Stimulated activated naive CD8-positive, alpha-beta T cell treated with anti-CD3 and anti-CD28 coated beads, Interleukin-15, Interleukin-2, amounts not matched to agents 100 U/mL and 50 U/mL, for 24 hours (primary cell): ENCODE measurements around the gene NANOS2.
A peak's percentile ranks its signal among the peaks of the same experiment; 100 is the strongest.

Experiments
- ATAC-seq: fragments of 150-1000 bp; cut with Tn5 transposase; one replicate; pipeline ENCODE4 v1.10.0; 2021
- DNase-seq: peaks from one replicate; pipeline ENCODE4 v3.0.0; 2021

NANOS2 gene

DNA sequence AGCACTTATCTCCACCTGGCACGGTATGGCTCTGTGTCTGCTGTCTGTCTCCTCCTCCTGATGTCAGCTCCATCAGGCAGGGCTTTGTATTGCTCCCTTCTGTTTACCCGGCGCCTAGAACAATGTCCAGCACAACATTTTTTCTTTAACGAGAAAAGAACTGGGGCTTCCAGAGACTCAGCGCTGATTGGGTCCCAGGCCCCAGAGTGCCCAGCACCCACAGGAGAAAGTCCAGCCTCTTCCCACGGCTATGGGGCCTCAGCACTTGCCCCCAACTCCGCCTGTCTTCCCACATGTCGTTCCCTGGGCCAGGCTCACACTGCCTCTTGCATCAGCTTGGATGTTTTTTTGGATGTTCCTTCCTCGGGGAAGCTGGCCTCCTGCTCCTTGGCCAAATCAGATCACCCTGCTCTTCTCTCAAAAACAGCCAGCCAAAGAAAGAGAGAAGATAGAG is 19.0 kb downstream of the NANOS2 start:
- ATAC-seq (no peak), DNase-seq (no peak)

DNA sequence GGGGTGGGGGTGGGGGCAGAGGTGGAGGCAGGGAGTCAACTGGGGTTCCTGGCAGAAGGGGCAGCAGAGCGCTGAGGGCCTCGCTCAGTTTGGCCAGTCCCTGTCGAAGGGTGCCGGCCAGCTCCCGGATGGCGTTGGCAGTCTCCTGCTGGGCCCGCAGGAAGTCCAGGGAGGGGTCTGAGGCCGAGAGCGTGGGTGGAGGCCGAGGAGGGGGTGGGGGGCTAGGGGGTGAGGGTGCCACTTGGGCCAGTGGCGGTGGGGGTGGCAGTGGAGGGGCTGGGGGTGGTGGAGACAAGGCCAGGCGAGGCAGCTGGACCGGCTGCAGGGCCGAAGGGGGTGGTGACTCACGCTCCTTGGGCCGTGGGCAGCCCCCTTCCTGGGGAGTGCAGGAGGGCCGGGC is 23.7 kb downstream of the NANOS2 start:
- DNase-seq (no peak), ATAC-seq (no peak)

DNA sequence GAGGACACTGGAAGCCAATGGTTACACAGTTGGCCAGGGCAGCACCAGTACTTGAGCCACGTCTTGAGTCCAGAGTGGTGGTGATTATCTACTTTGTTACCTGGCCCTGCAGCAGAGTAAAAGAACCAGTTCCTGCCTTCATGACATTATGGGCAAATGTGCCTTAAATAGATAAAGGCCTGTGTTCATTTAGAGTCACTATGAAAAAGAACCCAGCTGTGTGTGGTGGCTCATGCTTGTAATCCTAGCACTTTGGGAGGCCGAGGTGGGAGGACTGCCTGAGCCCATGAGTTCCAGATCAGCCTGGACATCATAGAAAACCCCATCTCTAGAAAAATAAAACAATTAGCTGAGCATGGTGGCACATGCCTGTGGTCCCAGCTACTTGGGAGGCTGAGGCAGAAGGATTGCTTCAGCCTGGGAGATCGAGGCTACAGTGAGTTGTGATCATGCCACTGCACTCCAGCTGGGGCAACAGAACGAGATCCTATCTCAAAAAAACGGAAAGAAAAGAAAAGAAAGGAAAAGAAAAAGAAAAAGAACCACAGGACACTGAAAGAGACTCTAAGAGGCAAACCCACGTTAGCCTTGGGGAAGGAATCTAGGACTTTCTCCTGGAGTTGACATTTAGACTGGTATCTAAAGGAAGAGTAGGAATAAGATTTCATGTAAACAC is 25.2 kb downstream of the NANOS2 start:
- ATAC-seq (no peak), DNase-seq (no peak)

DNA sequence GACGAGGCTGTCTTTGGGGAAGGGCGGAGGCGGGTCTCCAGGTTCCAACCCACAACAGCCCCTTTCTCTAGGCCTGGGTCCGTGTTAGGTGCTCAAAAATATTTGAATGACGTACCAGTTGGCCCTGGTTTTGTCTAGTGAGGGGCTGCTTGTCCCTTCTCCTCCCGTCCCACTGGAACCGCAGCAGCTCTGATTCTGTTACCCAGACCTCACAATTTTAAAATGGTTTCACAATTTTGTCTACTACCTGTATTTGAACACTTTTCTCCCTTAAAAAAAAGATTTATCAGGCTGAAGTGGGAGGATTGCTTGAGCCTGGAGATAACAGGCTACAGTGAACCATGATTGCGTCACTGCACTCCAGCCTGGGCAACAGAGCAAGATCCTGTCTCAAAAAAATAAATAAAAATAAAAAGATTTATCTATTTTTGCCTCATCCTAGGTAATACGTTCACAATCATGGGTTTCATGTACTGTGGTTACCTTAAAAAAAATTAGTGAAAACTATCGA is 27.3 kb downstream of the NANOS2 start:
- ATAC-seq (no peak), DNase-seq (no peak)

DNA sequence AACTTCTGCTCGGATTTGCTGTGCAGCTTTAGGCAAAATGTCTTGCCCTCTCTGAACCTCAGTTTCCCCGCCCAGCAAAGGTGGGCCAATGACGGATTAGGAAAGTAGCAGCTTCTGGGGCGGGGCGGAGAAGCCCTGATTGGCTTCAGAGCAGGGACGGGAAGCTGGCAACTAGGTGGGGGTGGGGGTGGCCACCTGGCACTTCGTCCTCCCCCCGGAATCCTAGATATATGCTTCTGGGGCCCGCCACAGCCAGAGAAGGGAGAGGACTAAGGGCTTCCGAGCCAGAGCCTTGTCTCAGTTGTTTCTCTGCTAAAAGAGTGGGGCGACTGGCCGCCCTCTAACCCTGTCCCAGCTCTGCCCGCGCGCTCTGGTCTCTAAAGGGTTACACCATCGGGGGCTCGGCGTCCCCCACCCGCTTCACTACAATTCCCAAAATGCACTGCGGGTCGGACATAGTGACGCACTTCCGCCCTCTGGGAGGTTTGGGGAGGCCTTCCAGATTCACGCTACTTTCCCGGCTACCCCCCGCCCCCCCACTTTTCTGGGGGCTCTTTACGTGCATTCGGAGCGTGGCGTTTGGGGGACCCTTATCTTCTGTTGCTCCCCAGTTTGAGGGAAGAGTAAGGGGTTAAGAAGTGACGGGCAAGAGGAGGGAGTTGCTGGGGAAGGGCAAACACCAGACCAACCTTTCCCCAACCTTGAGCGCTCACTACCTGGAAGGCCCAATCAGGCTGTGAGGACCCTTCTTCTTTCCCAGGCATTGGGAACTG is 28.0 kb downstream of the NANOS2 start:
- ATAC-seq (peak; percentile 77), DNase-seq (peak; percentile 89)

DNA sequence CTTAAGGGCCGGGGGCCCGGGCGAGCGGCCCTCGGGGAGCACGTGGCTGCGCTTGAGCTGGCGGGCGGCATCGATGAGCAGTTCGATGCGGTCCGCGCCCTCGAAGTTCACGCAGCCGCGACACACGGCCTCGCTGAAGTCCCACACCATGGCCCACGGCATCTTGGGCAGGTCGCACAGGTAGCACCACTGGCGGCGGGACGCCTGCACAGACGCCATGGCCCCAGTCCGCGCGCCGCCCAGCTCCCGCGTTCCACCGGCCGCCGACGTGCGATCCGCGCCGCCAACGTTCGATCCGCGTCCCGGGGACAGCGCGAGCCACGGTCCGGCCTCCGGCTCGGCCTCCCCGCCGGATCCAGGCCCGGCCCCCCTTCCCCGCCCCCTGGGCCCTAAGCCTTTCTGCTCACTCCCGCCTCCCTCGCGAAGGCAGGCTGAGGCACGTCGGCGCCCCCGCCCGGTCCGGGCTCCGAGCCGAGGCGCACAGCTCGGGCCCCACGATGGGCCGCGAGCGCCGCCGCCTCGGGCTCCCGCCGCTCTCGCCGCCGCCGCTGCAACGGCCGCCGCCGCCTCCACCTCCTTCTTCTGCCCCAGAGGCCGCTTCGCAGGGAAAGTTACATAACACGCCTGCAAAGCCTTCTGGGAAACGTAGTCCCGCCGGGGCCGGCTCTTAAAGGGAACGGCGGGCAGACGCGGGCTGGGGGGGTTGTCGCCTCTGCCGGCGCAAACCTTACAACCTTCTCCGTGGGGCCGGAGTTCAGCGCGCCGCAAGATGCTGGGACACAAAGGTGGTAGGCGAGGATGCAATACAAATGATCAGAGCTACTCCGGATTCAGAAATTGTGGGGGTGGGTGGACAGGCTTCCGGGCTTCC is 28.8 kb downstream of the NANOS2 start, which contains the start of gene IRF2BP1:
IRF2BP1 (minus strand) TSS at position 586 of the 871 bp plus-strand sequence; CDS start at position 219, 367 bp downstream.
- peak; percentile 88 for DNase-seq
- ATAC-seq: peak; percentile 69

DNA sequence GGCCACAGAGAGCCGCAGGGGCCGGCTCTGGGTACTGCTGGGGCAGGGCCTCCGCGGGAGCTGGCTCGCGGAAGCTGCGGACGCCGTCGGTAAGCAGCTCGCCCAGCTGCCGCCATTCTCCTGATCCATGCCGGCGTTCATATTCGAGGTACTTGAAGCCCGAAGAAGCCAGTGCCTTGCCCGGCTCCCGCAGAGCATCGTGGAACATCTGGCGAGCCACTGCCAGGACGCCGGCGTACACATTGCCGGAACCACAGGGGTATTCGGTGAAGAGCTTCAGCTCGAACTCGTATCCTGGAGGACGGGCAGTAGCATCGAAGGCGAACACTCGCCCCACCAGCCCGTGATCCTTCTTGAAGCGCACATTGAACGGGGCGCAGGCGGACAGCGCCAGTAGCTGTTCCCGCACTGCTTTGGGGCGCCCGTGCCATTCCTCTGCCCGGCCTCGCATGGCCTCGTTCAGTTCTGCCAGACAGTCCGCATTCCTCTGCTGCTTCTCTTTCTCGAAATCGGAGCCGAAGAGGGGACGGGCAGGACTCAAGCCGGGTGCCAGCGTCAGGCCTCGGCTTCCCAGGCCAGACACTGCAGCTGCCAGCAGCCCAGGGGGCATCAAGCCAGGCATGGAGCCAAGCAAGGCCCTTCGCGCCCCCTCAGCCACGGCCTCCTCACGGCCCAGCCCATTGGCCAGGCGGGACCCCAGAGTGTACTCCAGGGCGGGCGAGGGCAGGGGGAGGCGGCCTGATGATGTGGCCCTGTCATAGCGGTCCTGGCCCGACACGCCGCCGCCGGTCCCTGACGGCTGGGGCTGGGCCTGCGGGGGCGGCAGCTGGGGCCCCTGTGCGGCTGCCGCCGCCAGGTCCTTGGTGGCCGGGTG is 29.7 kb downstream of the NANOS2 start:
- ATAC-seq: peak; percentile 17

DNA sequence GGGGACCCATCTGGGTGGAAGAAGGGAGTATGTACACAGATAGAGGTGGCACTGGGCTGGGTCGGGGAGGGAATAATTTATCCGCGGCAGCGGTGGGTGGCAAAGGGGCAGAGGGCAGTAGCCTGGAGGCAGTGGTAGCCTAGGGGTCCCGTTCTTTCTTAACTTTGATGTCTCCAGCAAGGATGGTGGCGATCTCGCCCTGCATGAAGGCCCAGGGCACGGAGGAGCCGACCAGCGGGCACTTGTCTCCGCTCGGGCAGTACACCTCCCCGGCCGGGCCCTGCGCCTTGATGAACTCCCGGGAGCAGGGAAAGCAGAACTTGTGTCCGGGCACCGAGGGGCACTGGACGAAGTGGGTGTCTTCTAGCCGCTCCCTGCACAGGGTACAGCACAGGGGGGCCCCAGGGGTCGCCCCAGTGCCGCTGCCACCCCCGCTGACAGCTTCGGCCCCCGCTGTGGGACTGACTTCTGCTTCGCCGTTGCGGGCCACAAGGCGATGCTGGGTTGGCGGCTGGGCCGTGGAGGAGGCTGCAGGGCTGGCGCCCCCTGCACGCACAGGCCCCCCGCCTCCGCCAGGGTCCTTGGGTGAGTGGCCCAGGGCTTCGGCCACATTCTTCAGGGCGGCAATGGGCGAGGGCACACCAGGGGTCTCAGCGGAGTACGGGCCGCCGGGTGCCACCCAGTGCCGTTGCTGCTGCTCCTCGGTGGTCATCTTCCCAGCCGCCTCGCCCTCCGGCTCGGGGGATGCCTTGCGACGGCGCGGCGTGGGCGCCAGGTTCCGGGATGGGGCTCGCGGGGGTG is 30.5 kb downstream of the NANOS2 start:
- DNase-seq (no peak), ATAC-seq (no peak)

More for the DNA sequence above, 29.7 kb downstream of the NANOS2 start:
- peak; percentile 63 for DNase-seq

DNA sequence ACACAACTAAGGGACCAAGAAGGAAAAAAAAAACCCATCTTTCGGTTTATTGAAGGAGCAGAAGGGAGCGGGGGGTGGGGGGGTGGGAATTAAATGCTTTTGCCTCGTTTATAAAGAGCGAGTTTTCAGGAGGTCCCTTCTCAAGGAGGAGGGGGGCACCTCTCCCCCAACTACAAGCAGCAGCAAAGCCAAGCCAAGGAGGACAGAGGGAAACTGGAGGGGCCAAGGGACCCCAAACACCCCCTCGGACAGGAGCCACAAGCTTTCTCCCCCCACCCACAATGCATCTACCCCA is 31.0 kb downstream of the NANOS2 start:
- ATAC-seq (no peak), DNase-seq (no peak)

DNA sequence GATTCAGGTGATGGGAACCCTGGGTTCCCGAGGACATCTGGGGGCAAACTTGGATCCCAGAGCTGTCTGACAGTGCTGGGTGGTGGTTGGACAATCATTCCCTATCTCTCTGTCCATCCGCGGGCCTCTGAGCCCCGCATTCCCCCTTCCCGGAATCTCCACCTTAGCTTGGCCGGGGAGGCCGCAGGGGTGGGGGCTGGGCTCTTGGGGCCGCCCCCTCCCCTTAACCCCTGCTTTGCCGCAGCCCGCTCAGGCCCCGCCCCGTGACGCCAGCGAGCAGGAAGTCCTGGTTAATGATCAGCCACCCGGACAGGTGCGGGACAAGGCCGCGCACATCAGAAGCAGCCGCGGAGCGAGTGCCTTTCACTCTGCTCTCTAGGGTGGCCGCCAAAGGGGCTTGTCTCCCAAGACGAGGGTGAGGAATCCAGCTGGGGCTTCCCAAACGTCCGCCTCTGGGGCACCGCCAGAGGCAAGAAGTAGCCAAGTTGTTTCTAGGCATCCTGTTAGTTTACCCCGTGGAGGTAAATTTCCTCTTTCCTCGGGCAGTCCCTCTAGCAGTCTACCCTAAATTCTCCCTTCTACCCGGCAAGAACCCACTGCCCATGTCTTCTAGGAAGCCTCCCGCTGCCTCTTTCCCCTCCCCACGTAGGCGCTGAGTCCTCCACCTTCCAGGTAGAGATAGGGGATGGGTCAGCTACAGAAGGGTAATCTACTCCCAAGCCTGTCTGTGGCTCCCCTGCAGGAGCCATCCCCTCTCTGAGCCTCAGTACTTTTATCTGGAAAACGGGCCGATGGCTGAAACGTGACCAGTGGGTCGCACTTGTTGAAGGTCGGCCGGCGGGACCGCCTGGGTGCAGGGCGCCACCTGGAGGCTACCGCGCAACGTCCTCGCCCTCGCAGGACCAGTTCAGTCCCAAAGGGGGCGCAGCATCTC is 31.7 kb downstream of the NANOS2 start:
- peak; percentile 92 for DNase-seq
- ATAC-seq: peak; percentile 29

DNA sequence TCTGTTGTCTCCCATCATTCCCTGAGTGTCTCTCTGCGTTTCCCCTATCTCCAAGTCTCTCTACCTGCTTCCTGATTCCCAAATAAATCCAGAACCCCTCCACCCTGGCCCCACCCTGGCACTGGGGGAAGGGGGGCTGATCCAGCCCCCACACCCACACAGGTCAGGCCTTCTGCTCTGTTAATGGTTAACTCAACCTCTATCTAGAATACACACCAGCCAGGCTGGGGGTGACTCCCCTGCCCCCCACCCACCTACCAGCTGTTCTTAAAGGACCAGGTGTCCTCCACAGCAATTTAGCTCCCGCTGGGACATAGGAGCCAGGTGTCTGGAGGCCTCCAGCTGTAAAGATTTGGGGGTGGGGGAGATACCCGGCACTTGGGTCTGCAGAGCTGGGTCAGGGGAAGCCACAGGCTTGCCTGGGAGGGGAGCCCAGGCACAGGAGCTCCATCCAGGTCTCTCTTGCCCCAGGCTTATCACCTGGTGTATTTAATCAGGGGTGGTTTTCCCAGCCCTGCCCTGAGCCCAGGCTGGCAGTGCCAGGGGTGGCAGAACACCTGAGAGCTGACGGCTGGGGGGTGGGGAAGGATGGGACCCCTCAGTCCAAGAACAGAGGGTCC is 32.6 kb downstream of the NANOS2 start:
- no peak for DNase-seq
- no peak for ATAC-seq

DNA sequence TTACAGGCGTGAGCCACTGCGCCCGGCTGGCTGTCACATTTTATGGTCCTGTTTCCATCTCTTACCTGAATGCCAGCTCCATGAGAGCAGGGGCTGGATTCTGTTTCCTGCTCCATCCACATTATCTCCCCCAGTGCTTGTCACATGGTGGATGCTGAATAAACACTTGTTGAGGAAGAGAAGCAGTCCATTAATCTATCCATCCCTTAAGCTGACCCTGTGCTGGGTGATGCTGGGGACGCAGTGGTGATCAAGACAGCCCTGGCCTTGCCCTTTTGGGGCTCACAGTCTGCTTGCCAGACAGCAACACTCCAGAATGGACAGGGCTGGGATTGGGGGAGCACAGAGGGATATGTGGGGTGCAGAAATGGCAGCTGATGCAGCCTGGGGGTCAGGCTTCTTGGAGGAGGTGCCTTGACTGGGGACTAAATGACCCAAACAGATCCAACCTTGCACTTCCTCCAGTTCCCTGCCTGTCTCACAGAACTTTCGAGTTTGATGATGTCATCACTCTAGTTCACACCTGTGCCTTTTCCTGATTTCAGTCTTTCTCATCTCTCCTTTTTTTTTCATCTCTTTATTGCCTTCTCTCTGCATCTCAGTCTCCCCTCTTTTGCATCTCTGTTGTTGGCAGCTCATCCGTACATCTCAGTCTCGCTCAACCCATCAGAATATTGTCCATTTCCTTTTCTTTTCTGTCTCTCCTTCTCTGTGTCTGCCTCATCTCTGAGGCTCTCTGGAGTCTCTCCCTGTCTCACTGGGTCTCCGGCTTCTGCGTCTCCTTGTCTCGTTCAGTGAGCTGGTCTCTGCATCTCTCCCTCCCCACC is 33.3 kb downstream of the NANOS2 start:
- DNase-seq (no peak), ATAC-seq (no peak)

DNA sequence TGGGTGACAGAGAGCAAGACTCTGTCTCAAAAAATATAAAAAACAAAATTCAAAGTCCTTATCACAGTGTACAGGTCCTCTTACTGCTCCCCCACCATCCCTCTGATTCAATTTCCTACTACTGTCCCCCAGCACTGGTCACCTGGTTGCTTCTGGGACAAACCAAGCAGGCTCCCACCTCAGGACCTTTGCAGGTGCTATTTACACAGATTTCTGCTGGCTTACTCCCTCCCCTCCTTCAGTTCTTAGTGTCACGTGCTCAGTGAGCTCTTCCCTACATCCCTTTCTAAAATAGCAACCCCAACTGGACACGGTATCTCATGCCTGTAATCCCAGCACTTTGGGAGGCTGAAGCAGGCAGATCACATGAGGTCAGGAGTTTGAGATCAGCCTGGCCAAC is 34.6 kb downstream of the NANOS2 start:
- DNase-seq: no peak
- no peak for ATAC-seq

DNA sequence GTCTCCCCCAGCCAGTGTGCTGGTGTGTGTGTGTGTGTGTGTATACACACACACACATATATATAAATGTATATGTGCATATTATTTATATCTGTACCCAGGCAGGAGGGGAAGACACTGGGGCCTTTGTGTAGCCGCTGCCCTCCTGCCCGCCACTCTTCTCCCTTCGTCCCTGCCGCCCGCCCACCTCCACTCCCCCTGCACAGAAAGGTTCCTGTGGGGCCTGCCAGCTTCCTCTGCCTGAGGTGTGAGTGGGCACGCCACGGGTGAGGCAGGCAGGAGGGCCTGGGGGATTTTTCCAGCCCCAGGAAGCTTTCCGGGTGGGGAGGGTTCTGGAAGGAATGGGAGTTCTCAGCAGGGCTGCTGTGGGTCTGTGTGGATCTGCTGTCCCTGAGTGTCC is 35.5 kb downstream of the NANOS2 start:
- no peak for DNase-seq

DNA sequence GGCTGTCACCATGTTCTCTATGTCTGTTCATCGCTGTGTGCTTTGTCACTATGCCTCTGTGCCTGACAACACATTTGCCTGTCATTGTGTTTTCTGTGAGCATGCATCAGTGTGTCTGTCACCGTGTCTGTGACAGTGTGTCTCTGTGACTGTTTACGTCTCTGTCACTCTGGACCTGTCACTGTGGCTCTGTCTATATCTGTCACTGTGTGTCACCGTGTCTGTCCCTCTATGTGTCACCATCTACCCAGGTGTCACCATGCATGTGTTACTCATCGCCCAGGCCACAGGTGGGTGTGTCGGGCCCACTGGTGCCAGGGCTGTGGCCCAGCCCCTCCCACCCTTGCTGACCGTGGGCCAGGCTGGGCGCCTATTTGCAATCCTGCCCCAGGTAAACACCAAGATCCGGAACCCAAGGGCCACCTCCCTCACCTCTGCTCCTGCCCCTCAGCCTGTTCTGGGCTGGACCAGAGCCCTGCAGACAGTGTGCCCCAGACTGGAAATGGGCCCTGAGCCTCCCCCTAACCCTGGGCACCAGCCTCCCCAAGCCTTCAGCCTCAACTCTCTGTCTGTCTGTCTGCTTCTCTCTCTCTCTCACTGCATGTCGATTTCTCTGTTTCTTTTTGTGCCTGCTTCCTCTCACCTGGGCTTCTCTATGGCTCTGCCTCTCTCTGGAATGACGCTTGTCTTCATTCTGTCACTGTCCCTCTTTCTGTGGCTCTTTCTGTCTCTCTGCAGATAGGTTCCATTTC is 36.4 kb downstream of the NANOS2 start:
- DNase-seq (peak; percentile 37), ATAC-seq (peak; percentile 78)

More for the DNA sequence above, 35.5 kb downstream of the NANOS2 start:
- no peak for ATAC-seq

DNA sequence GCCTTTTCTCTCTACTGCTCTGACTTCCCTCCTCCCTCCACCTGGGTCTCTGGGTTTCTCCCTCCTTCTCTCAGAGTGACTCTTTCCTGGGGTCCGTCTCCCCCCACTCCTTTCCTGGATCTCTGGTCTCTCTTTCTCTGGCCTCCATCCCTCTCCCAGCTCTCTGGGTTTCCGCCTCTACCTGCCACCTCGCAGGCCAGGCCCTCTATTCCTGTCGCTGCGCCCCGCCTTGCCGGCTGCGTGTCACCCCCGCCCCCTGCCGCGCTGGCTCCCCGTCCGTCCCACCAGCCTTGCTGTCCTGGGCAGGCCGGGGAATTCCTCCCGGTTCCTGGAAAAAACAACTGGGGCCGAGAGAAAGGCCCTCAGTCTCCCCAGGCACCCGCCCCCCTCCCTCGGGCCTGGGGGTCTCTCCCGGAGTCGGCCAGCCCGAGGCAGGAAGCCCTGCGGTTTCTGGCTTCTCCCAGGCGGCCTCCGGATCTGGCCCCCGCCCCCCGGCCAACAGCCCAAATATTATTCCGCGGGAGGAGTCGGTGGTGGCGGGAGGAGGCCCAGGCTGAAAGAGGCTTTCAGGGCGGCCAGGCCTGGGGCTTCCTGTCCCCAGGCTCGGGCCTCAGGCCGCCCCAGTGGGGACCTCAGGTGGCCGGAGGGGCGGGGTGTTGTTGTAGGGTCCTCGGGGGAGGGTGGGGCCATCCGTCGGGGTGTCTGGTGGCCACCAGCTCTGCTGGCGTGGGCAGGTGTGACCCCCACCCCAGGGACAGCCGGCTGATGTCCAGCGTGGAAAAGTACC is 38.0 kb downstream of the NANOS2 start:
- DNase-seq (peak; percentile 56), ATAC-seq (peak; percentile 35)

DNA sequence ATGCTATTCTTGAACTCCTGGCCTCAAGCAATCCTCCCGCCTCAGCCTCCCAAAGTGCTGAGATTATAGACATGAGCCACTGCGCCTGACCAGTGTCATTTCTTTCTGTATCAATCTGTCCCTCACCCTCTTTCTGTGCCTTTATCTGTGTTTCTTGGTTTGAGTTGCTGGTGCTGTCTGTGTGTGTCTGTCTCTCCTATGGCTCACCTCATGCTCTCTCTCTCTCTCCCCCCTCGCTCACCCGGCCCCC is 38.5 kb downstream of the NANOS2 start:
- DNase-seq (no peak), ATAC-seq (peak; percentile 51)
